A673 (cell line): ENCODE results near the gene CDKN2B. TPM values are rescaled to one million over a fixed set of nuclear protein-coding genes. Genes with fewer than 3 reads are reported as not detected.

ENCODE experiments used
- BruUV-seq: library from RNA; stranded (reverse); fragments of 400-500 nt; replicated peaks from 2 replicates; lab custom pipeline; 2021; lab: Mats Ljungman, UMichigan
- CTCF ChIA-PET: fragments of 300-600 bp; sonication (Branson Sonifier 250); formaldehyde crosslinking; loops from one replicate; lab custom pipeline; 2022; ENCODE audit warnings: antibody characterized with exemption; lab: Charles Lee
- POLR2A ChIA-PET: fragments of 300-600 bp; sonication (Branson Sonifier 250); formaldehyde crosslinking; loops from one replicate; lab custom pipeline; 2022; ENCODE audit warnings: antibody characterized with exemption; ENCODE audit not compliant: low non-redundant PET; lab: Charles Lee
- DNase-seq: peaks from one replicate; pipeline ENCODE4 v3.0.0-alpha.2; 2015; ENCODE audit warnings: low spot score
- H3K27ac ChIP-seq: fragments of 200-600 bp; sonication (generic); 2 replicates; pipeline ENCODE4 v1.5.1; 2016; ENCODE audit warnings: mixed run types, low read depth, mild to moderate bottlenecking, mixed read lengths, antibody characterized with exemption, low read length; ENCODE audit not compliant: poor library complexity, severe bottlenecking
- H3K27me3 ChIP-seq: fragments of 200-600 bp; sonication (generic); replicated peaks from 2 replicates; pipeline ENCODE4 v1.6.1; 2017; ENCODE audit warnings: mixed run types, low read depth, mild to moderate bottlenecking, mixed read lengths, antibody characterized with exemption, low read length; ENCODE audit not compliant: insufficient read depth, poor library complexity
- H3K36me3 ChIP-seq: fragments of 200-600 bp; sonication (generic); 2 replicates; pipeline ENCODE4 v1.6.1; 2016; ENCODE audit warnings: mixed run types, mild to moderate bottlenecking, mixed read lengths, antibody characterized with exemption, low read length; ENCODE audit not compliant: insufficient read depth, poor library complexity, severe bottlenecking
- H3K4me1 ChIP-seq: fragments of 200-600 bp; sonication (generic); 2 replicates; pipeline ENCODE4 v1.6.1; 2017; ENCODE audit warnings: mixed run types, mild to moderate bottlenecking, mixed read lengths, antibody characterized with exemption, low read length; ENCODE audit not compliant: insufficient read depth, poor library complexity, severe bottlenecking
- H3K4me3 ChIP-seq: fragments of 200-600 bp; sonication (generic); 2 replicates; pipeline ENCODE4 v1.5.1; 2016; ENCODE audit warnings: low read depth, mixed run types, mild to moderate bottlenecking, mixed read lengths, low read length; ENCODE audit not compliant: poor library complexity, severe bottlenecking
- H3K9me3 ChIP-seq: fragments of 200-600 bp; sonication (generic); 2 replicates; pipeline ENCODE4 v1.6.1; 2016; ENCODE audit warnings: mixed run types, low read depth, mild to moderate bottlenecking, mixed read lengths, antibody characterized with exemption, low read length; ENCODE audit not compliant: poor library complexity, severe bottlenecking
- CTCF ChIP-seq: fragments of 300-800, 200-600 bp; sonication (generic); conservative IDR thresholded peaks from 2 replicates; pipeline ENCODE4 v1.5.1; 2017; ENCODE audit warnings: low read depth, mild to moderate bottlenecking, antibody characterized with exemption, low read length, moderate library complexity, mixed read lengths
- EZH2 ChIP-seq: fragments of 200-600 bp; sonication (generic); IDR thresholded peaks from 2 replicates; pipeline ENCODE4 v1.6.1; 2017; ENCODE audit warnings: borderline replicate concordance, low read depth, mild to moderate bottlenecking, mixed read lengths, antibody characterized with exemption, low read length; ENCODE audit not compliant: poor library complexity, severe bottlenecking
- intact Hi-C: fragments of 100-400 bp; cut with micrococcal nuclease; formaldehyde crosslinking; loops from one replicate; pipeline ENCODE4 v1.10.0; 2022; ENCODE audit not compliant: unreplicated experiment
- total RNA-seq: library from RNA; stranded (reverse); gene quantifications from 2 replicates; pipeline ENCODE4 v1.2.3, GENCODE V29; 2021

The CDKN2B gene
- total RNA-seq, 1 experiment from 2014 or later: not detected

DNA sequence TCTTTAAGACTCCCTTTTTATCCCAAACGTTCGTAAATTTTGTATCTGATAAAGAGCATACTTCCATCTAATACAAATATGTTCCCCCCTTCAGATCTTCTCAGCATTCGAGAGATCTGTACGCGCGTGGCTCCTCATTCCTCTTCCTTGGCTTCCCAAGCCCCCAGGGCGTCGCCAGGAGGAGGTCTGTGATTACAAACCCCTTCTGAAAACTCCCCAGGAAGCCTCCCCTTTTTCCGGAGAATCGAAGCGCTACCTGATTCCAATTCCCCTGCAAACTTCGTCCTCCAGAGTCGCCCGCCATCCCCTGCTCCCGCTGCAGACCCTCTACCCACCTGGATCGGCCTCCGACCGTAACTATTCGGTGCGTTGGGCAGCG lies 34.8 kb downstream of the CDKN2B start:
- H3K27ac ChIP-seq: no peak overlapping the region
- H3K9me3 ChIP-seq: no peaks in the 10 kb centered on the region
- ChIA-PET POLR2A (no interaction called here), CTCF (no interaction called here)
- no peaks in the 10 kb centered on the region for H3K27me3 ChIP-seq
- no peak for DNase-seq
- no peak for TF ChIP-seq EZH2
- BruUV-seq: no TSS peak
- intact Hi-C loops: no loop called here
- no peaks in the 10 kb centered on the region for H3K36me3 ChIP-seq
- no peak overlapping the region for H3K4me3 ChIP-seq
- no peaks in the 10 kb centered on the region for H3K4me1 ChIP-seq

- Histone ChIP-seq H3K27ac (no peak overlapping the region), H3K9me3 (no peaks in the 10 kb centered on the region), H3K27me3 (no peaks in the 10 kb centered on the region), H3K36me3 (no peaks in the 10 kb centered on the region), H3K4me3 (no peak overlapping the region), H3K4me1 (no peaks in the 10 kb centered on the region)
- TF ChIP-seq CTCF: no peak
- TF ChIP-seq EZH2: no peak
- no TSS peak for BruUV-seq
- POLR2A ChIA-PET: no interaction called here
- no peak for DNase-seq
- CTCF ChIA-PET: no interaction called here
- intact Hi-C loops: no loop called here
These were observed 36.7 kb downstream of the CDKN2B start for GRCh38 chr9:21972361-21972760.

GRCh38 chr9:21970800-21971640 lies 38.1 kb downstream of the CDKN2B start:
- DNase-seq: no peak
- CTCF ChIA-PET: no interaction called here
- no TSS peak for BruUV-seq
- H3K27ac ChIP-seq: no peak overlapping the region
- intact Hi-C loops: no loop called here
- H3K4me3 ChIP-seq: no peak overlapping the region
- POLR2A ChIA-PET: no interaction called here
- TF ChIP-seq CTCF (no peak), EZH2 (no peak)
- H3K4me1 ChIP-seq: no peaks in the 10 kb centered on the region
- H3K27me3 ChIP-seq: no peaks in the 10 kb centered on the region
- no peaks in the 10 kb centered on the region for H3K36me3 ChIP-seq
- no peaks in the 10 kb centered on the region for H3K9me3 ChIP-seq
